Measurements from ENCODE around the gene GRIK5. TPM values are rescaled to one million over a fixed set of nuclear protein-coding genes. Genes with fewer than 3 reads are reported as not detected.

The GRIK5 gene
- total RNA-seq, 4 donors from 2014 or later, result 1.6 to 13.1 (median 3.6) TPM

- H3K27ac ChIP-seq, result no peak overlapping the region
- 49% methylated on average over 5 of the region's 5 CpGs; no CpG with 5 or more reads in 1 of the 2 donors for WGBS, 2 donors (ENCODE audit: low coverage in 1 of 2)
- no peaks in the 10 kb centered on the region for H3K9me3 ChIP-seq
- no peak for DNase-seq
- H3K4me1 ChIP-seq, result no peaks in the 10 kb centered on the region
- TF ChIP-seq, protein P1, sequence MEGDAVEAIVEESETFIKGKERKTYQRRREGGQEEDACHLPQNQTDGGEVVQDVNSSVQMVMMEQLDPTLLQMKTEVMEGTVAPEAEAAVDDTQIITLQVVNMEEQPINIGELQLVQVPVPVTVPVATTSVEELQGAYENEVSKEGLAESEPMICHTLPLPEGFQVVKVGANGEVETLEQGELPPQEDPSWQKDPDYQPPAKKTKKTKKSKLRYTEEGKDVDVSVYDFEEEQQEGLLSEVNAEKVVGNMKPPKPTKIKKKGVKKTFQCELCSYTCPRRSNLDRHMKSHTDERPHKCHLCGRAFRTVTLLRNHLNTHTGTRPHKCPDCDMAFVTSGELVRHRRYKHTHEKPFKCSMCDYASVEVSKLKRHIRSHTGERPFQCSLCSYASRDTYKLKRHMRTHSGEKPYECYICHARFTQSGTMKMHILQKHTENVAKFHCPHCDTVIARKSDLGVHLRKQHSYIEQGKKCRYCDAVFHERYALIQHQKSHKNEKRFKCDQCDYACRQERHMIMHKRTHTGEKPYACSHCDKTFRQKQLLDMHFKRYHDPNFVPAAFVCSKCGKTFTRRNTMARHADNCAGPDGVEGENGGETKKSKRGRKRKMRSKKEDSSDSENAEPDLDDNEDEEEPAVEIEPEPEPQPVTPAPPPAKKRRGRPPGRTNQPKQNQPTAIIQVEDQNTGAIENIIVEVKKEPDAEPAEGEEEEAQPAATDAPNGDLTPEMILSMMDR (IDR thresholded peaks at IDR 0.05), result no peak
- no peak for TF ChIP-seq POLR2AphosphoS5 (IDR thresholded peaks at IDR 0.05)
- TF ChIP-seq POLR2A (IDR thresholded peaks at IDR 0.05), result no peak
- no peak for TF ChIP-seq EP300 (IDR thresholded peaks at IDR 0.05; ENCODE audit: low read depth)
- H3K4me3 ChIP-seq, result no peak overlapping the region
- no peaks in the 10 kb centered on the region for H3K27me3 ChIP-seq
- intact Hi-C loops (cut with DNase I; ENCODE audit: low total_unique reads), result no loop called here
- H3K36me3 ChIP-seq, result no peaks in the 10 kb centered on the region
- in situ Hi-C loops (cut with MboI; ENCODE audit: low pct_ligation_motif_present in 1 of 4, low pct_unique_long_range_greater_than_20kb in 1 of 4, low sequenced_read_pairs in 3 of 4), result no loop called here
These were observed 37.6 kb downstream of the GRIK5 start for GRCh38 chr19:42032431-42032830.

GRCh38 chr19:42030645-42031440, 39.2 kb downstream of the GRIK5 start:
- DNase-seq, result no peak
- H3K27me3 ChIP-seq, result no peaks in the 10 kb centered on the region
- in situ Hi-C loops (cut with MboI; ENCODE audit: low pct_ligation_motif_present in 1 of 4, low pct_unique_long_range_greater_than_20kb in 1 of 4, low sequenced_read_pairs in 3 of 4), result no loop called here
- intact Hi-C loops (cut with DNase I; ENCODE audit: low total_unique reads), result no loop called here
- H3K36me3 ChIP-seq, result no peaks in the 10 kb centered on the region
- no peak overlapping the region for H3K4me3 ChIP-seq
- no peaks in the 10 kb centered on the region for H3K9me3 ChIP-seq
- no peak overlapping the region for H3K27ac ChIP-seq
- TF ChIP-seq POLR2A (IDR thresholded peaks at IDR 0.05), result no peak
- no peak for TF ChIP-seq POLR2AphosphoS5 (IDR thresholded peaks at IDR 0.05)
- TF ChIP-seq, protein P1 (IDR thresholded peaks at IDR 0.05), result no peak
- no peak for TF ChIP-seq EP300 (IDR thresholded peaks at IDR 0.05; ENCODE audit: low read depth)
- no peaks in the 10 kb centered on the region for H3K4me1 ChIP-seq
- 50 to 80% methylated on average over 3 to 7 of the region's 7 CpGs for WGBS, 2 donors (ENCODE audit: low coverage in 1 of 2)

DNA sequence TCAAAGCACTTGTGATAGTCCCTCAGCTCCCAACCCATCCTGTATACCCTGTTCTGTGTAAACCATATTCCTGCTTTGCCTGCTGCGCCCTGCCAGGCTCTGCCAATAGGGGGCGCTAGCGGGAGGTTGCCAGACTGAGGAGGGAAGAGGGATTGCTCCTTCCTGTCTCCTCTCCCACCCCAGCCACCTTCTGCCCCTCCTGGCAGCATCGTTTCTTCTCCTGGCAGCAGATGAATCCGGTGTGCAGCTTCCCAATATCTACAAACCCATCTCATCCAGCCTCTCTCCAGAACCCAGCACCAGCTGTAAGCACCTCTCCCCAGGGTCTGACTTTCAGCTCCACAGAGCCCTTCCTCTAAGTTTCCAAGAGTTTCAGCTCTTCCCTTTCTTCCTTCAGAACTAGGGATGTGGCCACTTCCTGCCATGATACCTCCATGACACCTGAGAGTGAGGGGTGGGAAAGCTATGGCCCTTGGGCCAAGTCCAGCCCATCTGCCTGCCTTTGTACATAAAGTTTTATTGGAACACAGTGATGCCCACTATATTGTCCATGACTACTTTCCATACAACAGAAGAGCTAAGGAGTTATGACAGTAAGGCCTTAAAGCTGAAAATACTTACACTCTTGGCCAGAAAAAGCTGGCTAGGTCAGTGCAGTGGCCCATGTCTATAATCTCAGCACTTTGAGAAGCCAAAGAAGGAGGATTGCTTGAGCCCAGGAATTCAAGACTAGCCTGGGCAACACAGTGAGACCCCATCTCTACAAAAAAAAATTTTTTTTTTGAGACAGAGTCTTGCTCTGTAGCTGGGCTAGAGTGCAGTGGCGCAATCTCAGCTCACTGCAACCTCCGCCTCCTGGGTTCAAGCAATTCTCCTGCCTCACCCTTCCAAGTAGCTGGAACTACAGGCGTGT, 41.4 kb downstream of the GRIK5 start:
- no peak for DNase-seq
- Histone ChIP-seq H3K4me1 (peaks cover 0 to 12% (median 8%) of the 10 kb centered on the region in 4 donors), H3K27me3 (no peaks in the 10 kb centered on the region), H3K4me3 (no peak overlapping the region), H3K9me3 (no peaks in the 10 kb centered on the region), H3K36me3 (no peaks in the 10 kb centered on the region), H3K27ac (no peak overlapping the region)
- TF ChIP-seq, protein P1 (IDR thresholded peaks at IDR 0.05), result peak in 3 of 5 experiments; percentile 28 to 33 (median 32)
- no peak for TF ChIP-seq POLR2AphosphoS5 (IDR thresholded peaks at IDR 0.05)
- WGBS, 2 donors (ENCODE audit: low coverage in 1 of 2), result 60% methylated on average over 2 to 8 of the region's 8 CpGs
- in situ Hi-C loops (cut with MboI; ENCODE audit: low pct_ligation_motif_present in 1 of 4, low pct_unique_long_range_greater_than_20kb in 1 of 4, low sequenced_read_pairs in 3 of 4), result no loop called here
- intact Hi-C loops (cut with DNase I; ENCODE audit: low total_unique reads), result no loop called here

GRCh38 chr19:42024622-42025111, 45.3 kb downstream of the GRIK5 start:
- Histone ChIP-seq H3K4me1 (peaks cover 0 to 12% (median 8%) of the 10 kb centered on the region in 4 donors), H3K27me3 (no peaks in the 10 kb centered on the region), H3K9me3 (no peaks in the 10 kb centered on the region), H3K36me3 (no peaks in the 10 kb centered on the region), H3K27ac (peak overlapping the region in 3 of 4 donors; percentile 36 to 60 (median 46)), H3K4me3 (no peak overlapping the region)
- WGBS, 2 donors (ENCODE audit: low coverage in 1 of 2), result 53 to 58% methylated on average over 5 to 12 of the region's 12 CpGs
- peak in 2 of 3 donors; percentile 37 to 60 for TF ChIP-seq POLR2AphosphoS5 (IDR thresholded peaks at IDR 0.05)
- TF ChIP-seq, protein P1 (IDR thresholded peaks at IDR 0.05), result no peak
- DNase-seq, result peak; percentile 13
- intact Hi-C loops (cut with DNase I; ENCODE audit: low total_unique reads) (no loop called here), in situ Hi-C loops (cut with MboI; ENCODE audit: low pct_ligation_motif_present in 1 of 4, low pct_unique_long_range_greater_than_20kb in 1 of 4, low sequenced_read_pairs in 3 of 4) (no loop called here)
